Activated naive CD4-positive, alpha-beta T cell treated with anti-CD3 and anti-CD28 coated beads, Interleukin-2, amount 50 U/mL, for 72 hours (primary cell): ENCODE data around the gene MEIS1. TPM values are rescaled to one million over a fixed set of nuclear protein-coding genes. Genes with fewer than 3 reads are reported as not detected.
A peak's percentile ranks its signal among the peaks of the same experiment; 100 is the strongest.

Experiments
- ATAC-seq, 2 donors: fragments of 150-1000 bp; cut with Tn5 transposase; 2 replicates each; pipeline ENCODE4 v1.10.0; 2021; ENCODE audit warnings: mild to moderate bottlenecking in 2 of 2, moderate library complexity in 2 of 2
- DNase-seq, 2 donors: peaks; one replicate each; pipeline ENCODE4 v3.0.0; 2021 to 2022; ENCODE audit warnings: low spot score in 2 of 2
- H3K27ac Mint-ChIP-seq, 2 donors: one replicate each; pipeline ENCODE4 v1.8.0; 2022; ENCODE audit warnings: mild to moderate bottlenecking in 2 of 2, mixed read lengths in 2 of 2
- H3K36me3 Mint-ChIP-seq, 2 donors: one replicate each; pipeline ENCODE4 v1.8.0; 2022; ENCODE audit warnings: mixed read lengths in 2 of 2
- H3K9me3 Mint-ChIP-seq, 2 donors: one replicate each; pipeline ENCODE4 v1.8.0; 2022; ENCODE audit warnings: mixed read lengths in 2 of 2
- total RNA-seq, 2 donors: library from RNA; stranded (reverse); gene quantifications; one replicate each; pipeline ENCODE4 v1.2.3, GENCODE V29; 2022

The MEIS1 gene
- total RNA-seq, 2 donors from 2014 or later: not detected

DNA sequence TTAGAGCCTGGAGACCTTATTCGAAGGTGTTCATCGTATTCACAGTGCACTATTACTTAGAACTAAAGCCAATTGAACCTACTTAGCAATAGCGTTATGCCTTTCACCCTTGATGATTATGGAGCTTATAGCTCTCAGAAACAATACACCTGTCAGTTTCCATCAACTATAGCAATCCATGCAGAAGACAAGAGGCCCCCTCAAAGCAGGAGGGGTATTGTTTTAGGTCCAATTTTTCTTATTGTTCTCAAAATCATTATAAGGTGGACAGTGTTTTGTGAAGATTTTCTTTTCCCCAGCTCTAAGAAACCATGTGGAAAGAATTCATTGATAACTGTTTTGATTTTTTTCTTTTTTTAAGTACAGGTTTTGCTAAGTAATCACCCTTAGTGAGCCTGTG, 135.5 kb downstream of the MEIS1 start:
- H3K9me3 Mint-ChIP-seq: peaks cover 0 to 4% of the 10 kb centered on the region in 2 donors
- ATAC-seq: no peak
- H3K36me3 Mint-ChIP-seq: peaks cover 0 to 4% of the 10 kb centered on the region in 2 donors
- no peak for DNase-seq
- H3K27ac Mint-ChIP-seq: no peak overlapping the region

GRCh38 chr2:66571918-66572317, 137.0 kb downstream of the MEIS1 start:
- Mint-ChIP-seq H3K9me3 (peaks cover 0 to 4% of the 10 kb centered on the region in 2 donors), H3K27ac (no peak overlapping the region), H3K36me3 (peaks cover 0 to 4% of the 10 kb centered on the region in 2 donors)
- DNase-seq (no peak), ATAC-seq (no peak)

DNA sequence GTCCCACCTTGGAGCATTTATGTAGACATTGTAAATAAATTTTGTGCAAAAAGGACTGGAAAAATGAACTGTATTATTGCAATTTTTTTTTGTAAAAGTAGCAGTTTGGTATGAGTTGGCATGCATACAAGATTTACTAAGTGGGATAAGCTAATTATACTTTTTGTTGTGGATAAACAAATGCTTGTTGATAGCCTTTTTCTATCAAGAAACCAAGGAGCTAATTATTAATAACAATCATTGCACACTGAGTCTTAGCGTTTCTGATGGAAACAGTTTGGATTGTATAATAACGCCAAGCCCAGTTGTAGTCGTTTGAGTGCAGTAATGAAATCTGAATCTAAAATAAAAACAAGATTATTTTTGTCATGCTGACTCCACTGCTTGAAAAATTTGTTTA, 137.5 kb downstream of the MEIS1 start:
- DNase-seq (no peak), ATAC-seq (no peak)
- peaks cover 0 to 4% of the 10 kb centered on the region in 2 donors for H3K36me3 Mint-ChIP-seq
- H3K9me3 Mint-ChIP-seq: peaks cover 0 to under 1% of the 10 kb centered on the region in 2 donors
- H3K27ac Mint-ChIP-seq: no peak overlapping the region

- no peak for DNase-seq
- no peak for ATAC-seq
- H3K27ac Mint-ChIP-seq: no peak overlapping the region
- H3K9me3 Mint-ChIP-seq: no peaks in the 10 kb centered on the region
- peaks cover 0 to 4% of the 10 kb centered on the region in 2 donors for H3K36me3 Mint-ChIP-seq
Measured at GRCh38 chr2:66573416-66573815, 138.5 kb downstream of the MEIS1 start.

GRCh38 chr2:66573821-66574233, 138.9 kb downstream of the MEIS1 start:
- Mint-ChIP-seq H3K27ac (no peak overlapping the region), H3K9me3 (no peaks in the 10 kb centered on the region), H3K36me3 (peaks cover 0 to 4% of the 10 kb centered on the region in 2 donors)
- no peak for ATAC-seq
- DNase-seq: no peak

- no peaks in the 10 kb centered on the region for H3K9me3 Mint-ChIP-seq
- DNase-seq (no peak), ATAC-seq (no peak)
- peaks cover 4 to 6% of the 10 kb centered on the region in 2 donors for H3K36me3 Mint-ChIP-seq
- no peak overlapping the region for H3K27ac Mint-ChIP-seq
Measured at GRCh38 chr2:66574701-66575624, 140.0 kb downstream of the MEIS1 start.

DNA sequence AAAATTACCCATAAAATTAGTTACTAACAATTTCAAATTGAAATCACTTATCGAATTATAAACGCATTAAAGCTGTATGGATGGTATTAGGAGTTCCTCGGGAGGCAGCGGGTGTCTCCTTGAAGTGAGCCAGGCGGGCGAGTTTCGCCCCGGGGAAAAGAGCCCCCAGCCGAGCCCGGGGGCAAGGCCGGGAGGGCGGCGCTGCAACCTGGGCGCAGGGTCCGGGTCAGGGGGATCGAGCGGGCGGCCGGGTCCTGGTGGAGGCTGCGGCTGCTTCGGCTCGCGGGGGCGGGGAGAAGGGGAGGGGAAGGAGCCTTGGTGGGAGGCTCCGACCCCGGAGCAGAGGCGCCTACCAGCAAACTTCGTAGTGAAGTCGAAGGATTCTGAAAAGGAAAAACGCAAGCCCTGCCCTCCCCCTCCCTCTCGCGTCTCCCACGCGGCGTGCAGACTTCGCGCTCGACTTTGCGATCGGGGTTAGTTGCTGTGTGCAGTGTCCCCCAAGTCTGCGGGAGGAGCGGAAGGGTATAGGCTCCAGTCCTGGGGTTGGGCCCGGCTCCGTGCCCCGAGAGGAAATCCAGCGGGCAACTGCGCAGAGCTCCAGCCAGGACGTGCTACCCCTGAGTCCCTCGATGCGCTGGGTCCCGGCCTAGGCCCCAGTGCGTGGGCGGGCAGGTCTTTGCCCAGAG, 140.8 kb downstream of the MEIS1 start:
- no peaks in the 10 kb centered on the region for H3K9me3 Mint-ChIP-seq
- no peak overlapping the region for H3K27ac Mint-ChIP-seq
- peak in 1 of 2 donors; percentile 32 for ATAC-seq
- DNase-seq: no peak
- H3K36me3 Mint-ChIP-seq: peaks cover 6% of the 10 kb centered on the region in 2 donors

- H3K27ac Mint-ChIP-seq: no peak overlapping the region
- DNase-seq (no peak), ATAC-seq (no peak)
- no peaks in the 10 kb centered on the region for H3K9me3 Mint-ChIP-seq
- H3K36me3 Mint-ChIP-seq: peaks cover 6 to 10% of the 10 kb centered on the region in 2 donors
Measured at GRCh38 chr2:66576311-66576560, 141.3 kb downstream of the MEIS1 start.

- H3K36me3 Mint-ChIP-seq: peaks cover 6 to 9% of the 10 kb centered on the region in 2 donors
- DNase-seq (no peak), ATAC-seq (no peak)
- H3K9me3 Mint-ChIP-seq: no peaks in the 10 kb centered on the region
- H3K27ac Mint-ChIP-seq: no peak overlapping the region
Measured at GRCh38 chr2:66576561-66577320, 141.8 kb downstream of the MEIS1 start.

DNA sequence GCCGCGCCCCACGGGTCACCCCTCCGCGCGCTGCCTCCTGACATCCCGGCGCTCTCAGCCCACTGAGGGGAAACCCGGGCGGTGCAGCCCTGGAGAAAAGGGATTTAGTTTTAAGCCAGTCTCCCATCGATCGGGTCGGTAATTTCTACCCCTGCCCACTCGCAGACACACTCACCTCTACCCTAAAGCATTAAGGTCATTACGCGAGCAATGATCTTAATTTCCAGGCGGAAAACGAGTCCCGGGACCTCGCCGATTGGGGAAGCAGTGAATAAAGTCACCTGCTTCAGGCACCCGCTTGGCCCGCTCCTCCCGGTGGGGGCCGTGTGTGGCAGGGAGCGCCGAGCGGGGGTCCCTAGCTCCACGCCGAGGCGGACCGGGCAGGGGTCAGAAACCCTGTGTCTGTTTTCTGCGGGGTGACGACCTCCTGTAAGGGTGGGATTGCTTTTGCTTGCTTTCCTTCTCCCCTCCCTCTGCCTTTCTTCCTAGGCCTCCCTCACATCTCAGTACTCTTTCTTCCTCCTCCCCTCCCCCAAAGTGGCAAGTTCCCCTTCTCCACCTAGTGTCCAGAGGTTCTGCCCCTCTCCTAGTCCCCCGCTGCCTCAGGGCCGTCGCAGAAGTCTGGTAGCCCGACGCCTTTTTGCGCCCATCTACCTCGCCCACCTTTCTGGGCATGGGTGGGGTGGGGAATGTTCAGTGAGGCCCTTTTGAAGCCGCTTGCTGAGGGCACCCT, 142.6 kb downstream of the MEIS1 start:
- no peaks in the 10 kb centered on the region for H3K9me3 Mint-ChIP-seq
- H3K36me3 Mint-ChIP-seq: peaks cover 6% of the 10 kb centered on the region in 2 donors
- no peak for DNase-seq
- H3K27ac Mint-ChIP-seq: no peak overlapping the region
- ATAC-seq: no peak

- H3K27ac Mint-ChIP-seq: no peak overlapping the region
- H3K9me3 Mint-ChIP-seq: no peaks in the 10 kb centered on the region
- DNase-seq: no peak
- ATAC-seq: no peak
- H3K36me3 Mint-ChIP-seq: peaks cover 6% of the 10 kb centered on the region in 2 donors
Measured at GRCh38 chr2:66578054-66578686, 143.2 kb downstream of the MEIS1 start.

DNA sequence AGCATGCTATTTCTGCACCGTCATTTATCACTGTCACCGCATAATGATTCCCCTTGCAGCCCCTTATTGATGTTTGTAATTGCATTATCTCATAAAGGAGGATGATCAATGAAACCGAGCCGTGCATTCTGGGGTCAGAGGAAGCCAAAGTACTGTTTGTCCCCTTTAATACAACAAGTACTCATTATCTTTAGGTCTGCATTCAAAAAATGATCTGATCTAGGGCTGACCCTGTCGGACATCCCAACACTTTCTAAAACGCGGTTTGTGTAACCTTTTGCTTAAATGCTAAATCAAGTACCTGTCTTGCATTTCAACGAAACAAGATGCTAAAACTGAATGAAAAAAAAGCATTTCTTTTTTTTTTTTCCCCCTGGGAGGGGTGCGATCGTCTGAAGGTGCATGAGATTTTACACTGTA, 143.8 kb downstream of the MEIS1 start:
- ATAC-seq (no peak), DNase-seq (no peak)
- H3K36me3 Mint-ChIP-seq: peaks cover 6% of the 10 kb centered on the region in 2 donors
- H3K27ac Mint-ChIP-seq: no peak overlapping the region
- no peaks in the 10 kb centered on the region for H3K9me3 Mint-ChIP-seq

GRCh38 chr2:66579186-66580126, 144.5 kb downstream of the MEIS1 start:
- H3K9me3 Mint-ChIP-seq: no peaks in the 10 kb centered on the region
- no peak overlapping the region for H3K27ac Mint-ChIP-seq
- no peak for ATAC-seq
- DNase-seq: no peak
- peaks cover 6% of the 10 kb centered on the region in 2 donors for H3K36me3 Mint-ChIP-seq

DNA sequence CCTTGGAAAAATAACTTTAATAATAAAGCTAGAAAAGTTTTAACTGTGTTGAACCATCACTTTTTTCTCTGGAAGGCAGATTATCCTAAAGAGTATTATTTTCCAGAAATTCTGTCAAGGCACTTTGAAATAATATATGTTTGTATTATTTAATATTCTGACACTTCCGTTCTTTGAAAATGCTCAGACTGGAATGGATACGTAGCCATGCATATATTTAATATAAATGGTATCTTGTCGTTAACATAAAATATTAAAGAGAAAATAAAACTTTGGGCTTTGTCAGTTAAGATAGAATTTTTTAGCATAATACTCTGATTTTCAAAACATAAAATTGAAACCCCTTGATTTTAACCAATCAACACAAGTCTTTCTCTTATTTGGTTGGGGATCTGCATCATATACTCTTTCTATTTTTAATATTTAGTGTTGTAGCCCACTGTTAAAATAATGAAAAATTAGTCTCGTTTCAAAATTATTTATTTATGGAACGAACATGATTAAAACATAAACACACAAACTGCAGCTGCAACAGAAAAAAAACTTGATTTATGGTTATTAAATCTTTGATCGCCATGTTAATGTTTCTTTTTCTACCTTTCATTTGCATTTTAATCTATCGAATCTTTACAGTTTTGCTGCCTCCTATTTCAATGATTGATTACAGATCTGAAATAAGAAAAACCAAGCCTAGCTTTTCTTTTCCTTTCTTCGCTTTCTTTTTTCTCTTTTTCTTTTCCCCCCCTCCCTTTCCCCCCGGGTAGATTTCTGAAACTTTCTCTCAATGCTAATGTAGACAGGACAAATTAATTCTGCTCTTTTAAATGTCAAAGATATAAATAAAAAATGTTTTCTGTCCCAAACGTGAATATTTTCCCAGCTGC, 145.5 kb downstream of the MEIS1 start:
- ATAC-seq (no peak), DNase-seq (no peak)
- H3K9me3 Mint-ChIP-seq: no peaks in the 10 kb centered on the region
- no peak overlapping the region for H3K27ac Mint-ChIP-seq
- peaks cover 6% of the 10 kb centered on the region in 2 donors for H3K36me3 Mint-ChIP-seq
